ENCODE measurements around the gene PM20D2. TPM values are rescaled to one million over a fixed set of nuclear protein-coding genes. Genes with fewer than 3 reads are reported as not detected.

PM20D2 gene
- total and polyA plus RNA-seq, 4 experiments from 2014 or later: 7.8 to 11.6 (median 11.3) TPM

- no peaks in the 10 kb centered on the region for H3K36me3 ChIP-seq (ENCODE audit: insufficient read depth, low read length)
- peaks cover 7 to 15% of the 10 kb centered on the region in 2 donors for H3K27me3 Mint-ChIP-seq
- ChIA-PET POLR2A (ENCODE audit: partially characterized antibody) (no interaction called here), CTCF (ENCODE audit: partially characterized antibody) (interaction anchor here (1.1 kb wide), 1 partner anchor 9 kb away, joined by 3 read pairs; no protein-coding TSS in a partner anchor)
- H3K27ac Mint-ChIP-seq: no peak overlapping the region
- H3K4me1 ChIP-seq (ENCODE audit: insufficient read depth, low read length): no peaks in the 10 kb centered on the region
- no peaks in the 10 kb centered on the region for H3K4me1 Mint-ChIP-seq
- H3K27ac ChIP-seq (ENCODE audit: low read depth, low read length): no peak overlapping the region
- no peaks in the 10 kb centered on the region for H3K27me3 ChIP-seq (ENCODE audit: insufficient read depth, low read length)
- H3K9me3 Mint-ChIP-seq: peaks cover 0 to 2% (median 0%) of the 10 kb centered on the region in 8 donors
- H3K9me3 ChIP-seq (ENCODE audit: control insufficient read depth in 1 of 2, low read length in 2 of 2): no peaks in the 10 kb centered on the region
- intact Hi-C loops (cut with micrococcal nuclease): no loop called here
- no peak overlapping the region for H3K4me3 Mint-ChIP-seq
- H3K36me3 Mint-ChIP-seq: peaks cover 0 to 4% of the 10 kb centered on the region in 2 donors
- DNase-seq: no peak
- H3K4me3 ChIP-seq (ENCODE audit: low read length in 2 of 2): no peak overlapping the region
Measured at GRCh38 chr6:89212472-89212871, 66.6 kb downstream of the PM20D2 start.

- no peaks in the 10 kb centered on the region for H3K9me3 ChIP-seq (ENCODE audit: control insufficient read depth in 1 of 2, low read length in 2 of 2)
- no peaks in the 10 kb centered on the region for H3K4me1 ChIP-seq (ENCODE audit: insufficient read depth, low read length)
- Mint-ChIP-seq H3K4me3 (no peak overlapping the region), H3K9me3 (peaks cover 0 to 2% (median 0%) of the 10 kb centered on the region in 8 donors), H3K36me3 (peaks cover 0 to 4% of the 10 kb centered on the region in 2 donors), H3K27me3 (peaks cover 12 to 17% of the 10 kb centered on the region in 2 donors), H3K4me1 (no peaks in the 10 kb centered on the region), H3K27ac (no peak overlapping the region)
- intact Hi-C loops (cut with micrococcal nuclease): no loop called here
- H3K36me3 ChIP-seq (ENCODE audit: insufficient read depth, low read length): no peaks in the 10 kb centered on the region
- ChIA-PET POLR2A (ENCODE audit: partially characterized antibody) (no interaction called here), CTCF (ENCODE audit: partially characterized antibody) (no interaction called here)
- H3K4me3 ChIP-seq (ENCODE audit: low read length in 2 of 2): no peak overlapping the region
- H3K27me3 ChIP-seq (ENCODE audit: insufficient read depth, low read length): no peaks in the 10 kb centered on the region
- DNase-seq: no peak
- H3K27ac ChIP-seq (ENCODE audit: low read depth, low read length): no peak overlapping the region
Measured at GRCh38 chr6:89214197-89214596, 68.3 kb downstream of the PM20D2 start.

Other genes with a start within 250 kb of the PM20D2 start
- gene RNGTT, start 182.4 kb upstream of the PM20D2 start, total RNA-seq: 10 to 100 TPM; 17.4 to 21.8 TPM
- 10 to 100 TPM; 17.3 to 20.8 TPM for gene RNGTT, start 182.4 kb upstream of the PM20D2 start, polyA plus RNA-seq
- 100 to 1,000 TPM; 622 to 667 TPM for gene PNRC1, start 65.3 kb upstream of the PM20D2 start, total RNA-seq
- 100 to 1,000 TPM; 390 to 516 TPM for gene PNRC1, start 65.3 kb upstream of the PM20D2 start, polyA plus RNA-seq
- not detected for gene SRSF12, start 28.0 kb upstream of the PM20D2 start, total RNA-seq
- gene SRSF12, start 28.0 kb upstream of the PM20D2 start, polyA plus RNA-seq: under 1 TPM; 0.06 to 0.11 TPM
- not detected for gene GABRR1, start 71.3 kb downstream of the PM20D2 start, total RNA-seq
- gene GABRR1, start 71.3 kb downstream of the PM20D2 start, polyA plus RNA-seq: not detected
- gene GABRR2, start 169.2 kb downstream of the PM20D2 start, total RNA-seq: 1 to 10 TPM; 1.2 to 1.7 TPM
- gene GABRR2, start 169.2 kb downstream of the PM20D2 start, polyA plus RNA-seq: under 1 TPM in 1 of 2 donors, not detected in 1; 0.10 TPM
- gene UBE2J1, start 206.7 kb downstream of the PM20D2 start, total RNA-seq: 10 to 100 TPM; 21.9 to 22.6 TPM
- 10 to 100 TPM; 34.1 to 53.8 TPM for gene UBE2J1, start 206.7 kb downstream of the PM20D2 start, polyA plus RNA-seq

All from CD4-positive, alpha-beta memory T cell (primary cell).